NT2/D1 (cell line): ENCODE data around the gene CEMIP2.

Source experiments
- YY1 ChIP-seq: IDR thresholded peaks from 2 replicates; pipeline ENCODE4 v1.6.1; 2011; ENCODE audit not compliant: insufficient read length, insufficient read depth
- ZNF274 ChIP-seq: IDR thresholded peaks from 2 replicates; pipeline ENCODE4 v1.6.1; 2011; ENCODE audit warnings: mild to moderate bottlenecking, low read depth, low read length

DNA sequence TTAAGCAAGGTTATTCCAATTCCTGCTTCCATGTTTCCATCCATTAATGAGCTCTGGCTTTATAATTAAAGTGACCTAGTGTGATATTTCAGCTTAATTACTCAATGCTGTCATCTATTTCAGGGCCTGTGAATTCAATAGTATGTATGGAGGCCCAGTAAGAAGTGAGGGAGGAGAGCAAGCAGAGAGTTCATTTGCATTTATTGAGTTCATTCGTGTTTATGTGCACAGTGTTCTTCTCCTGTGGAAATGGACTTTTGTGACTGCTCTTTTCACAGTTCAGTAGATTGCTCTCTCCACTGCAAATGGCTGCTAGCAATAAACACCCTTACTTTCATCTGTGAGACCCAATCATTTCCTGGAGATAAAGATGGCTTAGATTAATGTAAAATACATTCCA, 130.9 kb downstream of the CEMIP2 start:
- TF ChIP-seq ZNF274: no peak
- no peak for TF ChIP-seq YY1
